Suprapubic skin (tissue), 4 donors: ENCODE measurements around the gene KCNG2. TPM values are rescaled to one million over a fixed set of nuclear protein-coding genes. Genes with fewer than 3 reads are reported as not detected.

Experiments
- DNase-seq, 2 donors: peaks; one replicate each; pipeline ENCODE4 v3.0.0-alpha.2; 2019; ENCODE audit warnings: low spot score in 2 of 2
- H3K27ac ChIP-seq: fragments of 200-600 bp; sonication (generic); one replicate; pipeline ENCODE4 v1.5.1; 2019
- H3K27me3 ChIP-seq: fragments of 200-600 bp; sonication (generic); one replicate; pipeline ENCODE4 v1.5.1; 2019
- H3K36me3 ChIP-seq: fragments of 200-600 bp; sonication (generic); one replicate; pipeline ENCODE4 v1.5.1; 2019
- H3K4me1 ChIP-seq: fragments of 200-600 bp; sonication (generic); one replicate; pipeline ENCODE4 v1.5.1; 2019
- H3K4me3 ChIP-seq: fragments of 200-600 bp; sonication (generic); one replicate; pipeline ENCODE4 v1.5.1; 2019; ENCODE audit warnings: mild to moderate bottlenecking
- H3K9me3 ChIP-seq: fragments of 200-600 bp; sonication (generic); one replicate; pipeline ENCODE4 v1.5.1; 2019
- CTCF ChIP-seq, 2 donors: fragments of 200-600 bp in 1 of 2; fragments of 450-650 bp in 1 of 2; sonication (generic) in 1 of 2; IDR thresholded peaks; one replicate each; pipeline ENCODE4 v1.5.1; 2016 to 2019; ENCODE audit warnings: antibody characterized with exemption in 2 of 2, mild to moderate bottlenecking in 1 of 2, moderate library complexity in 1 of 2
- EP300 ChIP-seq: sonication (generic); formaldehyde crosslinking; IDR thresholded peaks from one replicate; pipeline ENCODE4 v1.6.1; 2017; ENCODE audit warnings: antibody characterized with exemption
- POLR2A ChIP-seq, 2 donors: fragments of 450-650 bp; IDR thresholded peaks; one replicate each; pipeline ENCODE4 v1.6.1; 2017; ENCODE audit warnings: antibody characterized with exemption in 2 of 2, mild to moderate bottlenecking in 2 of 2, moderate library complexity in 2 of 2
- POLR2AphosphoS5 ChIP-seq, 3 donors: sonication (generic); formaldehyde crosslinking; IDR thresholded peaks; one replicate each; pipeline ENCODE4 v1.6.1; 2017; ENCODE audit warnings: antibody characterized with exemption in 3 of 3
- WGBS: methylation state at CpG from one replicate; pipeline ENCODE4 v1.1.5; 2018; 5-methylcytosine and 5-hydroxymethylcytosine counted together
- total RNA-seq, 4 donors: library from RNA; depleted of rRNA; stranded (reverse); fragments of >200 nt; gene quantifications; one replicate each; pipeline ENCODE4 v1.1.0, GENCODE V29; 2016

KCNG2 gene
- total RNA-seq, 4 donors from 2014 or later: not detected

- TF ChIP-seq POLR2A (IDR thresholded peaks at IDR 0.05) (no peak), POLR2AphosphoS5 (IDR thresholded peaks at IDR 0.05) (peak in 1 of 3 donors; percentile 46), CTCF (IDR thresholded peaks at IDR 0.05) (no peak)
- H3K27ac ChIP-seq: peak overlapping the region; percentile 65
- H3K4me3 ChIP-seq: no peak overlapping the region
- peaks cover 58% of the 10 kb centered on the region for H3K36me3 ChIP-seq
- WGBS: 47% methylated on average over 5 of the region's 5 CpGs
- H3K27me3 ChIP-seq: no peaks in the 10 kb centered on the region
- DNase-seq: peak; percentile 23 to 37
- H3K9me3 ChIP-seq: no peaks in the 10 kb centered on the region
- H3K4me1 ChIP-seq: peaks cover 49% of the 10 kb centered on the region
Observed at GRCh38 chr18:79939096-79939495, 141.4 kb downstream of the KCNG2 start.

GRCh38 chr18:79940126-79940813 lies 142.5 kb downstream of the KCNG2 start:
- no peaks in the 10 kb centered on the region for H3K27me3 ChIP-seq
- TF ChIP-seq CTCF (IDR thresholded peaks at IDR 0.05) (no peak), EP300 (no peak), POLR2AphosphoS5 (IDR thresholded peaks at IDR 0.05) (no peak), POLR2A (IDR thresholded peaks at IDR 0.05) (no peak)
- peaks cover 61% of the 10 kb centered on the region for H3K4me1 ChIP-seq
- peaks cover 49% of the 10 kb centered on the region for H3K36me3 ChIP-seq
- DNase-seq: peak; percentile 53 to 72
- H3K27ac ChIP-seq: peak overlapping the region; percentile 55
- 90% methylated on average over 18 of the region's 18 CpGs for WGBS
- H3K4me3 ChIP-seq: no peak overlapping the region
- no peaks in the 10 kb centered on the region for H3K9me3 ChIP-seq

GRCh38 chr18:79940814-79941472 lies 143.2 kb downstream of the KCNG2 start:
- peak overlapping the region; percentile 55 for H3K27ac ChIP-seq
- no peak overlapping the region for H3K4me3 ChIP-seq
- peaks cover 68% of the 10 kb centered on the region for H3K4me1 ChIP-seq
- no peaks in the 10 kb centered on the region for H3K9me3 ChIP-seq
- 88% methylated on average over 13 of the region's 17 CpGs for WGBS
- no peaks in the 10 kb centered on the region for H3K27me3 ChIP-seq
- TF ChIP-seq POLR2AphosphoS5 (IDR thresholded peaks at IDR 0.05): no peak
- DNase-seq: peak; percentile 50 to 67
- peaks cover 46% of the 10 kb centered on the region for H3K36me3 ChIP-seq

GRCh38 chr18:79941473-79942119 lies 143.9 kb downstream of the KCNG2 start:
- TF ChIP-seq POLR2AphosphoS5 (IDR thresholded peaks at IDR 0.05) (no peak), CTCF (IDR thresholded peaks at IDR 0.05) (no peak), EP300 (no peak), POLR2A (IDR thresholded peaks at IDR 0.05) (no peak)
- peak; percentile 42 to 65 for DNase-seq
- no peaks in the 10 kb centered on the region for H3K9me3 ChIP-seq
- H3K4me3 ChIP-seq: no peak overlapping the region
- peak overlapping the region; percentile 55 for H3K27ac ChIP-seq
- H3K36me3 ChIP-seq: peaks cover 41% of the 10 kb centered on the region
- H3K27me3 ChIP-seq: no peaks in the 10 kb centered on the region
- 87% methylated on average over 6 of the region's 16 CpGs for WGBS
- peaks cover 74% of the 10 kb centered on the region for H3K4me1 ChIP-seq

GRCh38 chr18:79942211-79942610 lies 144.5 kb downstream of the KCNG2 start:
- 89% methylated on average over 7 of the region's 7 CpGs for WGBS
- H3K9me3 ChIP-seq: no peaks in the 10 kb centered on the region
- TF ChIP-seq POLR2A (IDR thresholded peaks at IDR 0.05): no peak
- TF ChIP-seq EP300: no peak
- no peak for TF ChIP-seq CTCF (IDR thresholded peaks at IDR 0.05)
- no peak for TF ChIP-seq POLR2AphosphoS5 (IDR thresholded peaks at IDR 0.05)
- H3K4me3 ChIP-seq: no peak overlapping the region
- peaks cover 80% of the 10 kb centered on the region for H3K4me1 ChIP-seq
- peak overlapping the region; percentile 55 for H3K27ac ChIP-seq
- H3K27me3 ChIP-seq: no peaks in the 10 kb centered on the region
- DNase-seq: peak in 1 of 2 donors; percentile 26
- H3K36me3 ChIP-seq: peaks cover 35% of the 10 kb centered on the region
